WI38 (cell line): ENCODE results near the gene DOCK10.

Experiments used
- H3K4me3 ChIP-seq: 2 replicates; pipeline ENCODE4 v1.5.1; 2011; ENCODE audit warnings: low read depth, mild to moderate bottlenecking, control low read depth, low read length
- TF ChIP-seq, protein P1 (sequence below): IDR thresholded peaks from 2 replicates; pipeline ENCODE4 v1.5.1; 2012; ENCODE audit warnings: low read depth, mild to moderate bottlenecking, control low read depth, low read length

Gene DOCK10

DNA sequence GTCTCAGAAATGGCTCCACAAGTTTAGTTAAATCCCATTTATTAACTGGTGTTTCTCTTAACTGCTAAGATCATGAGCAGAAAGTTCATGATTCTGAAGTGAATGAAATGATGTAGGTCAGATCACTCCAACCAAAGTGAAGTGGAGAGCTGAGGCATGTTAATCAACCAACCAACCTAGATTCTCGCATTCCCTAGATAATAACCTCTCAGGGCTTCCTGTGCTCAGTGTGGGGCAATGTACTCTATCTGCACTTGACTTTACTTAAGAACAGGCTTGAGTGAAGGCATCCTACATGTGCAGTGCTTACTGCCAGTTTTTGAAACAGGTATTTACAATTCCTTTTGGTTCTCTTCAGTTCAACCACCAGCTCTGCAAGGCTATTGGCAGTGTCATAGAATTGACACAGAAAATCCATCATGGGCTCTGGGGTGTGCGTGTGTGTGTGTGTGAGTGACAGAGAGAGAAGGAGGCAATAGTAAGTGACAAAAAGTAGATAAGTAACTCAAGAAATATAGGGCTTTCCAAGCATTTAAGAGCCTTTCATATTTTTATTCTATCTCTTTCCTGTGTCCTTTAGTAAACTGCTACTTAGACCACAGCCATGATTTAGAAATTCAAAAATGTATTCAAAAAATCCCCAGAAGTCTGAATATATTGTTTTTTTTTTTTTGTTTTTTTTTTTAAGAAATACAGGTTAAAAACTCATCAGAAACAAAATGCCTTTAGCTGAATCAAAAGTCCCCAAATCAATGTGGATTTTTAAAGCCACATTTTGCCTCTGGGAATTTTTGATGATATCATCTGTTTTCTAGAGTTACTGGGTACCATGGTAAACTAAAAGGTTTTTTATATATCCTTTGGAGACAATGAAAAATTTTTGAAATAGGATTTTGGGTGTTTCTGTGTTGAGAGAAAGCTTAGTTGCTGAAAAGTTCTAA lies 28.6 kb downstream of the DOCK10 start:
- no peak overlapping the region for H3K4me3 ChIP-seq
- TF ChIP-seq, protein P1, sequence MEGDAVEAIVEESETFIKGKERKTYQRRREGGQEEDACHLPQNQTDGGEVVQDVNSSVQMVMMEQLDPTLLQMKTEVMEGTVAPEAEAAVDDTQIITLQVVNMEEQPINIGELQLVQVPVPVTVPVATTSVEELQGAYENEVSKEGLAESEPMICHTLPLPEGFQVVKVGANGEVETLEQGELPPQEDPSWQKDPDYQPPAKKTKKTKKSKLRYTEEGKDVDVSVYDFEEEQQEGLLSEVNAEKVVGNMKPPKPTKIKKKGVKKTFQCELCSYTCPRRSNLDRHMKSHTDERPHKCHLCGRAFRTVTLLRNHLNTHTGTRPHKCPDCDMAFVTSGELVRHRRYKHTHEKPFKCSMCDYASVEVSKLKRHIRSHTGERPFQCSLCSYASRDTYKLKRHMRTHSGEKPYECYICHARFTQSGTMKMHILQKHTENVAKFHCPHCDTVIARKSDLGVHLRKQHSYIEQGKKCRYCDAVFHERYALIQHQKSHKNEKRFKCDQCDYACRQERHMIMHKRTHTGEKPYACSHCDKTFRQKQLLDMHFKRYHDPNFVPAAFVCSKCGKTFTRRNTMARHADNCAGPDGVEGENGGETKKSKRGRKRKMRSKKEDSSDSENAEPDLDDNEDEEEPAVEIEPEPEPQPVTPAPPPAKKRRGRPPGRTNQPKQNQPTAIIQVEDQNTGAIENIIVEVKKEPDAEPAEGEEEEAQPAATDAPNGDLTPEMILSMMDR: no peak

DNA sequence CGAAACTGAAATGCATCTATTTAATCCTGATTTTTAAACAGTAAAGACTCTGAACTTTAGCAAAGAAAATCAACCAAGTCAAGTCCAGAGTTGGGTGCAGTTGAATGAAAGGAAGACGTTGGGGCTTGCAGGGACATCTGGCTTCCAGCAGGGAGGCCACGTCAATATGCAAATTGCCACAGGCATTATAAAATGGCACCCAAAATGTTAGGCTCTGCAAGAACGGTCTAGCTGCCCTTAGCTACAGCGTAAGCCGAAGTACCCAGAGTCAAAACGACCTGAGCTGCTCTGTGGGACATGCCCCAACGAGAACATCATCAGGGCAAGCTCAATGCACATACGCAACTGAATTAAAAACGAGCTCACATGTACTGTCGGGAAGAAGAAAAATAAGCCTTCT lies 30.7 kb downstream of the DOCK10 start:
- TF ChIP-seq, protein P1: no peak
- H3K4me3 ChIP-seq: no peak overlapping the region

DNA sequence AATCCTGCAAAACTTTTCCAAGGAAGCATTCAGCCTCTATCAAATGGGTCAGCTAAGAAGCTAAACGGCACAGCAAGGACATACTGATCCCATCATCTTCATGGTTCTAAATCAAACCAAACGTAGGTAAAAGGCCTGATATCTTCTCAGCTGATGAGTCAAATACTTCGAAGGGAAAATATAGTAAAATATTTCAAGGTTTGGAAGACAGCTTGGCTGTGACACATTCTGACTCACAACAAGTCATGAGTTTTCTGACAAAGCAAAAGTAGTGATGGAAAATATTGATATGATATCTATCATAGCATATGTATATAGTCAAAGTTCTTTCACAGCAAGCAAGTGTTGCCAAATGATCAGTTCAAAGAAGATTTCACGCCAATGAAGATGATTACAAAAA lies 31.5 kb downstream of the DOCK10 start:
- TF ChIP-seq, protein P1: no peak
- no peak overlapping the region for H3K4me3 ChIP-seq

- TF ChIP-seq, protein P1: no peak
- no peak overlapping the region for H3K4me3 ChIP-seq
Measured at GRCh38 chr2:225009768-225010167, 32.5 kb downstream of the DOCK10 start.

GRCh38 chr2:225008935-225009334 lies 33.3 kb downstream of the DOCK10 start:
- TF ChIP-seq, protein P1: no peak
- H3K4me3 ChIP-seq: no peak overlapping the region

DNA sequence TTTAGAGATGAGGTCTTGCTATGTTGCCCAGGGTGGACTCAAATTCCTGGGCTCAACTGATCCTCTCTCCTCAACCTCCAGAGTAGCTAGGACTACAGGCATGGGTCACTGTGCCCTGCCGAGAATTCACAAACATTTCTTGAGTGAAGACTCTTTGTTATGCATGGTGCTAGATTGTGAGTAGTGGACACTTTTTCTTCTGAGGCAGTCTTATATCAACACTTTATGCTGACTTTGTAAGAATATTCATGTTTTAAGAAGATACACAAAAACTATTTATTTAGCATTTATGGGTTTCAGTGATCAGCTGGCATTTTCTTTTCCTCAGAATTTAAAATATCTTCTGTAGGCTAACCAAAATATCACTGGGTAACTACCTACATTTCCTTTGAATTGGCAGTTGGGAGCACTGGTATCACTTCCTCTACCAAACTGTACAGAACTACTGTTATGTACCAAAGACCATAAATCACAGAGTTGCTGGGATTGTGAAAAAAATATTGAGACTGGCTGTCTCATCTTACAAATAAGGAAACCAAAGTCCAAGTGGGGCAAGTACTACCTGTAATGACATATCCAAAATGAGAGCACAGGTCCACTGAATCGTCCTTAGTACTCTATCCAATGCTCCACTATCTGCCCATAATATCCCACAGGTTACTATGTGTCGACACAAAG lies 34.0 kb downstream of the DOCK10 start:
- TF ChIP-seq, protein P1: no peak
- H3K4me3 ChIP-seq: no peak overlapping the region

GRCh38 chr2:225006730-225007129 lies 35.5 kb downstream of the DOCK10 start:
- TF ChIP-seq, protein P1: no peak
- no peak overlapping the region for H3K4me3 ChIP-seq
